MCF 10A (cell line): ENCODE measurements around the gene RPS19. TPM values are rescaled to one million over a fixed set of nuclear protein-coding genes. Genes with fewer than 3 reads are reported as not detected.

Source experiments
- BruUV-seq: library from RNA; stranded (reverse); fragments of 400-500 nt; replicated peaks from 2 replicates; lab custom pipeline; 2021; lab: Mats Ljungman, UMichigan
- CTCF ChIA-PET: fragments of 300-600 bp; sonication (Branson Sonifier 250); formaldehyde crosslinking; extraction: SDS; loops from one replicate; lab custom pipeline; 2021; ENCODE audit warnings: antibody characterized with exemption, inconsistent platforms; lab: Yijun Ruan, JAX
- POLR2A ChIA-PET: fragments of 300-600, 350-650 bp; sonication (Branson Sonifier 250); formaldehyde crosslinking; extraction: SDS; loops from one replicate; lab custom pipeline; 2020; ENCODE audit warnings: antibody characterized with exemption, inconsistent platforms; lab: Yijun Ruan, JAX
- DNase-seq: peaks from one replicate; pipeline ENCODE4 v3.0.0-alpha.2; 2018; ENCODE audit not compliant: unreplicated experiment
- H3K27ac Mint-ChIP-seq: one replicate; pipeline ENCODE4 v1.8.0; 2022; ENCODE audit warnings: mild to moderate bottlenecking, low read depth, mixed read lengths; ENCODE audit not compliant: unreplicated experiment
- H3K27me3 Mint-ChIP-seq: one replicate; pipeline ENCODE4 v1.8.0; 2022; ENCODE audit warnings: mixed read lengths; ENCODE audit not compliant: insufficient read depth, unreplicated experiment
- H3K36me3 Mint-ChIP-seq: one replicate; pipeline ENCODE4 v1.8.0; 2022; ENCODE audit warnings: mild to moderate bottlenecking, moderate library complexity, mixed read lengths; ENCODE audit not compliant: insufficient read depth, unreplicated experiment
- H3K4me1 Mint-ChIP-seq: one replicate; pipeline ENCODE4 v1.8.0; 2022; ENCODE audit warnings: mixed read lengths; ENCODE audit not compliant: insufficient read depth, unreplicated experiment
- H3K4me3 Mint-ChIP-seq: one replicate; pipeline ENCODE4 v1.8.0; 2022; ENCODE audit warnings: mild to moderate bottlenecking, moderate library complexity, mixed read lengths; ENCODE audit not compliant: unreplicated experiment
- H3K9me3 Mint-ChIP-seq: one replicate; pipeline ENCODE4 v1.8.0; 2022; ENCODE audit warnings: mixed read lengths; ENCODE audit not compliant: unreplicated experiment
- intact Hi-C: fragments of 100-400 bp; cut with micrococcal nuclease; formaldehyde crosslinking; loops from 2 replicates; pipeline ENCODE4 v1.14.1; 2022
- total RNA-seq: library from RNA; stranded (reverse); gene quantifications from 2 replicates; pipeline ENCODE4 v1.2.3, GENCODE V29; 2022
- TF ChIP-seq, protein P1 (sequence below): fragments of 200-600 bp; IDR thresholded peaks from one replicate; pipeline ENCODE4 v1.8.0; 2022; ENCODE audit warnings: antibody characterized with exemption, mild to moderate bottlenecking; ENCODE audit not compliant: unreplicated experiment

The RPS19 gene
- total RNA-seq, 1 experiment from 2014 or later: 3,060 TPM

DNA sequence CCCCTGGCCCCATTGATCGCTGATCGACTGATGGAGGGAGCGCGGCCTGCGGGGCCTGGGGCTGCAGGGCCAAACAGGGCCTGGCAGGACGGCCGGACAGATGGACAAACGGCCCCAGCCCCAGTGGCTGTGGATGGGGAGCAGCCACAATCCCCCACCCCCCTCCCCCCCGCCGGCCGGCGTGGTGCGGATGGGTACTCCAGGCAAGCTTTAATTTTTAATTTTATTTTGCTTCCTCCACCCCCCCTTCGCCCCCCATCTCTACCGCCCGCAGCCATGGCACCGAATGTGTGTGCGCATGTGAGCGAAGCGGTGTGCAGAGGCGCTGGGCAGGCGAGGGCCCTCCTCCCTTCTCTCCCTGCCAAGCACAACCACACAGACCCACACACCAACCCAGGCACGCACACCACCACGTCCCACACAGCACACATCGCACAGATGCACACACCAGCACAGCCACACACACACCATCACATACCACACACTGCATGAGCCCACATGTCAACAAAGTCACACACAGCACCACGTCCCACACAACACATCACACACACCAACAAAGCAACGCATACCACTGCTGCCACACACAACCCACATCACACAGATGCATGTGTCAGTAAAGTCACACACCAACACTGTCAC lies 55.8 kb downstream of the RPS19 start:
- TF ChIP-seq, protein P1, sequence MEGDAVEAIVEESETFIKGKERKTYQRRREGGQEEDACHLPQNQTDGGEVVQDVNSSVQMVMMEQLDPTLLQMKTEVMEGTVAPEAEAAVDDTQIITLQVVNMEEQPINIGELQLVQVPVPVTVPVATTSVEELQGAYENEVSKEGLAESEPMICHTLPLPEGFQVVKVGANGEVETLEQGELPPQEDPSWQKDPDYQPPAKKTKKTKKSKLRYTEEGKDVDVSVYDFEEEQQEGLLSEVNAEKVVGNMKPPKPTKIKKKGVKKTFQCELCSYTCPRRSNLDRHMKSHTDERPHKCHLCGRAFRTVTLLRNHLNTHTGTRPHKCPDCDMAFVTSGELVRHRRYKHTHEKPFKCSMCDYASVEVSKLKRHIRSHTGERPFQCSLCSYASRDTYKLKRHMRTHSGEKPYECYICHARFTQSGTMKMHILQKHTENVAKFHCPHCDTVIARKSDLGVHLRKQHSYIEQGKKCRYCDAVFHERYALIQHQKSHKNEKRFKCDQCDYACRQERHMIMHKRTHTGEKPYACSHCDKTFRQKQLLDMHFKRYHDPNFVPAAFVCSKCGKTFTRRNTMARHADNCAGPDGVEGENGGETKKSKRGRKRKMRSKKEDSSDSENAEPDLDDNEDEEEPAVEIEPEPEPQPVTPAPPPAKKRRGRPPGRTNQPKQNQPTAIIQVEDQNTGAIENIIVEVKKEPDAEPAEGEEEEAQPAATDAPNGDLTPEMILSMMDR: no peak
- H3K36me3 Mint-ChIP-seq: no peaks in the 10 kb centered on the region
- DNase-seq: no peak
- no peak overlapping the region for H3K27ac Mint-ChIP-seq
- ChIA-PET CTCF (interaction anchor here (0.6 kb wide), 1 partner anchor 37 kb away, joined by 3 read pairs; no protein-coding TSS in a partner anchor), POLR2A (no interaction called here)
- no TSS peak for BruUV-seq
- peaks cover 1% of the 10 kb centered on the region for H3K27me3 Mint-ChIP-seq
- H3K4me1 Mint-ChIP-seq: no peaks in the 10 kb centered on the region
- H3K4me3 Mint-ChIP-seq: no peak overlapping the region
- intact Hi-C loops: no loop called here
- H3K9me3 Mint-ChIP-seq: no peaks in the 10 kb centered on the region

DNA sequence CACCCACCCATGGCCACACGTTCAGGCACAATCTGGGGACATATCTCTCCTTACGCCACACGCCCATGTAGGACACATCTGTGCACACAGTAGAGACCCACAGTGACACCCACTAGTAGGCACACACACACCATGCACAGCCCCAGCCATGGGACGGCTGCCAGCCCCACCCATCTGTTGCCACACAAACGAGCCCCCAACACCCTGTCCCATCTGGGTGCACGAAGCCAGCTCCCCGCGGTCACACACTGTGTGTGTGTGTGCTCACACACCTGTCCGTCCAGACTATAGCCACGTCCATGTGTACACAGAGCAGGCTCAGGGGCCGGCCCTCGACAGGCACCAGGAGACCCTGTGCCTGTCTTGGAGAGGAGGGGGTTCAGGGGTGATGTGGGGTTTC lies 57.6 kb downstream of the RPS19 start:
- H3K9me3 Mint-ChIP-seq: no peaks in the 10 kb centered on the region
- no peak overlapping the region for H3K27ac Mint-ChIP-seq
- H3K4me1 Mint-ChIP-seq: no peaks in the 10 kb centered on the region
- TF ChIP-seq, protein P1: no peak
- intact Hi-C loops: no loop called here
- BruUV-seq: no TSS peak
- no peak for DNase-seq
- CTCF ChIA-PET: no interaction called here
- H3K27me3 Mint-ChIP-seq: peaks cover 19% of the 10 kb centered on the region
- no peak overlapping the region for H3K4me3 Mint-ChIP-seq
- POLR2A ChIA-PET: no interaction called here
- H3K36me3 Mint-ChIP-seq: no peaks in the 10 kb centered on the region

DNA sequence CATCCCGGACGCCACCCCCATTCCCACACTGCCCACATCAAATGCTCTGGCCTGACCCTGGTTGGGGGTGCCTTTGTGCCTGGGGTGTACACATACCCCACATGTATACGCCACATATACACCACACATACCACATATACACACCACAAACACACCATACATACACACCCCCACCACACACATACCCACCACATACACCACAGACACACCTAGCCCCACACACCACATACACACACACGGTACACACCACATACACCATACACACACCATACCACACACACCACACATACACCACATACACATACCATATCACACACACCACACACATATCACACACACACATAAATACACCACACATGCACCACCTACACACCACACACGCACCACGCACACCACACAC lies 58.0 kb downstream of the RPS19 start:
- Mint-ChIP-seq H3K4me3 (no peak overlapping the region), H3K27me3 (peaks cover 23% of the 10 kb centered on the region), H3K36me3 (no peaks in the 10 kb centered on the region), H3K9me3 (no peaks in the 10 kb centered on the region), H3K4me1 (peaks cover under 1% of the 10 kb centered on the region), H3K27ac (no peak overlapping the region)
- no TSS peak for BruUV-seq
- TF ChIP-seq, protein P1: no peak
- intact Hi-C loops: no loop called here
- ChIA-PET CTCF (no interaction called here), POLR2A (no interaction called here)
- no peak for DNase-seq

DNA sequence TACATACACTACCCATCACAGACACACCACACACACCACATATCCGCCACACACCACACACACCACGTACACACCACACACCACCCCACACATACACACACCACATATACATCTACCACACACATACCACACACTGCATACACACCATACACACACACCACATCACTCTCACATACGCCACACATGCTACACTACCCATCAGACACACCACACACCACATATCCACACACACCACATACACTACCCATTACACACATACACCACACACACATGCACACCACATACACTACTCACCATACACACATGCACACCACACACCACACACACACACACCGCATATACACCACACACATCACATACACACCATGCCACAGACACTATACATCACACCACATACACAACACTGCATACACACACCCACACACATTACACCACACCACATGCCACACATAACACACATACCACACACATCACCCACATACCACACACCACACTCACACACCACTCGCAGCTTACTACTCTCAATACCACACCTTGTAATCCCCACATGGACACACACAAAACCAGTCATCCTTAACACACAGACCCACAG lies 58.7 kb downstream of the RPS19 start:
- CTCF ChIA-PET: interaction anchor here (0.9 kb wide), 1 partner anchor 32 kb away, joined by 3 read pairs; no protein-coding TSS in a partner anchor
- no peaks in the 10 kb centered on the region for H3K36me3 Mint-ChIP-seq
- peaks cover 30% of the 10 kb centered on the region for H3K27me3 Mint-ChIP-seq
- BruUV-seq: no TSS peak
- no peaks in the 10 kb centered on the region for H3K9me3 Mint-ChIP-seq
- DNase-seq: no peak
- no peak overlapping the region for H3K4me3 Mint-ChIP-seq
- intact Hi-C loops: no loop called here
- POLR2A ChIA-PET: interaction anchor here (1.2 kb wide), 1 partner anchor 12 kb away, joined by 4 read pairs; no protein-coding TSS in a partner anchor
- H3K27ac Mint-ChIP-seq: no peak overlapping the region
- peaks cover 5% of the 10 kb centered on the region for H3K4me1 Mint-ChIP-seq
- TF ChIP-seq, protein P1: no peak
